H9 (cell line): ENCODE results near the gene FLOT2. TPM values are rescaled to one million over a fixed set of nuclear protein-coding genes. Genes with fewer than 3 reads are reported as not detected.

ENCODE experiments used
- DNase-seq: peaks from one replicate; pipeline ENCODE4 v3.0.0-alpha.2; 2017
- H2AFZ ChIP-seq: one replicate; pipeline ENCODE4 v1.6.1; 2013; ENCODE audit warnings: mild to moderate bottlenecking, low read length, control low read depth, moderate library complexity
- H2AK5ac ChIP-seq: 2 replicates; pipeline ENCODE4 v1.6.1; 2013; ENCODE audit warnings: low read length, control low read depth, mixed read lengths; ENCODE audit not compliant: insufficient read length
- H2BK120ac ChIP-seq: one replicate; pipeline ENCODE4 v1.6.1; 2013; ENCODE audit warnings: low read depth, mild to moderate bottlenecking, low read length, control low read depth, inconsistent platforms; ENCODE audit not compliant: poor library complexity, severe bottlenecking
- H2BK12ac ChIP-seq: 2 replicates; pipeline ENCODE4 v1.6.1; 2013; ENCODE audit warnings: low read length, control low read depth, mixed read lengths, low read depth; ENCODE audit not compliant: insufficient read length
- H2BK15ac ChIP-seq: 2 replicates; pipeline ENCODE4 v1.6.1; 2013; ENCODE audit warnings: low read depth, low read length, control low read depth
- H2BK20ac ChIP-seq: one replicate; pipeline ENCODE4 v1.6.1; 2013; ENCODE audit warnings: low read depth, mild to moderate bottlenecking, low read length, control low read depth, inconsistent platforms; ENCODE audit not compliant: poor library complexity, severe bottlenecking
- H2BK5ac ChIP-seq: 2 replicates; pipeline ENCODE4 v1.6.1; 2013; ENCODE audit warnings: low read length, control low read depth, mixed read lengths; ENCODE audit not compliant: insufficient read length
- H3K14ac ChIP-seq: 2 replicates; pipeline ENCODE4 v1.6.1; 2013; ENCODE audit warnings: low read length, control low read depth; ENCODE audit not compliant: insufficient read depth
- H3K18ac ChIP-seq: 2 replicates; pipeline ENCODE4 v1.6.1; 2013; ENCODE audit warnings: low read depth, mild to moderate bottlenecking, mixed read lengths, low read length, control low read depth; ENCODE audit not compliant: insufficient read length
- H3K23ac ChIP-seq: 2 replicates; pipeline ENCODE4 v1.6.1; 2013; ENCODE audit warnings: low read length, control low read depth, mixed read lengths, low read depth; ENCODE audit not compliant: insufficient read length
- H3K23me2 ChIP-seq: 2 replicates; pipeline ENCODE4 v1.6.1; 2013; ENCODE audit warnings: low read depth, mild to moderate bottlenecking, mixed read lengths, low read length, control low read depth; ENCODE audit not compliant: insufficient read length, poor library complexity, severe bottlenecking
- H3K27ac ChIP-seq: 2 replicates; pipeline ENCODE4 v1.5.1; 2013; ENCODE audit warnings: low read length, control low read depth, mixed read lengths, low read depth; ENCODE audit not compliant: insufficient read length
- H3K27me3 ChIP-seq: 2 replicates; pipeline ENCODE4 v1.6.1; 2013; ENCODE audit warnings: low read length, control low read depth, inconsistent platforms; ENCODE audit not compliant: insufficient read depth
- H3K4ac ChIP-seq: 2 replicates; pipeline ENCODE4 v1.6.1; 2013; ENCODE audit warnings: low read depth, mild to moderate bottlenecking, control low read depth, inconsistent platforms, low read length, moderate library complexity
- H3K4me1 ChIP-seq: 2 replicates; pipeline ENCODE4 v1.6.1; 2013; ENCODE audit warnings: low read length, control low read depth, inconsistent platforms; ENCODE audit not compliant: insufficient read depth
- H3K4me2 ChIP-seq: 2 replicates; pipeline ENCODE4 v1.6.1; 2013; ENCODE audit warnings: low read length, control low read depth, mixed read lengths; ENCODE audit not compliant: insufficient read length, insufficient read depth
- H3K56ac ChIP-seq: 2 replicates; pipeline ENCODE4 v1.6.1; 2013; ENCODE audit warnings: low read depth, mild to moderate bottlenecking, mixed read lengths, low read length, control low read depth; ENCODE audit not compliant: insufficient read length
- H3K79me1 ChIP-seq: 2 replicates; pipeline ENCODE4 v1.6.1; 2013; ENCODE audit warnings: low read depth, mild to moderate bottlenecking, moderate library complexity, low read length, control low read depth, inconsistent platforms; ENCODE audit not compliant: insufficient read depth, poor library complexity, severe bottlenecking
- H3K79me2 ChIP-seq: 2 replicates; pipeline ENCODE4 v1.6.1; 2013; ENCODE audit warnings: low read length, control low read depth, inconsistent platforms; ENCODE audit not compliant: insufficient read depth
- H3K9ac ChIP-seq: 2 replicates; pipeline ENCODE4 v1.6.1; 2013; ENCODE audit warnings: low read length, control low read depth, mixed read lengths; ENCODE audit not compliant: insufficient read length; ENCODE audit errors: extremely low read depth
- H3K9me3 ChIP-seq: one replicate; pipeline ENCODE4 v1.6.1; 2013; ENCODE audit warnings: low read depth, low read length, inconsistent platforms; ENCODE audit not compliant: control insufficient read depth
- H3T11ph ChIP-seq: one replicate; pipeline ENCODE4 v1.6.1; 2013; ENCODE audit warnings: mild to moderate bottlenecking, low read length, control low read depth, inconsistent platforms
- H4K20me1 ChIP-seq: one replicate; pipeline ENCODE4 v1.6.1; 2013; ENCODE audit not compliant: control insufficient read depth, insufficient read length, insufficient read depth
- H4K5ac ChIP-seq: 2 replicates; pipeline ENCODE4 v1.6.1; 2013; ENCODE audit warnings: low read depth, mild to moderate bottlenecking, mixed read lengths, low read length, control low read depth; ENCODE audit not compliant: insufficient read length
- H4K8ac ChIP-seq: replicated peaks from 2 replicates; pipeline ENCODE4 v1.6.1; 2013; ENCODE audit warnings: low read length, control low read depth, mixed read lengths, low read depth; ENCODE audit not compliant: insufficient read length
- H4K91ac ChIP-seq: 2 replicates; pipeline ENCODE4 v1.6.1; 2013; ENCODE audit warnings: low read depth, mild to moderate bottlenecking, moderate library complexity, mixed read lengths, low read length, control low read depth; ENCODE audit not compliant: insufficient read length
- H3K27ac Mint-ChIP-seq, 3 experiments: 2 replicates in 2 of 3; 3 replicates in 1 of 3; pipeline ENCODE4 v1.8.0; 2020 to 2021; ENCODE audit warnings: mixed read lengths in 3 of 3, mild to moderate bottlenecking in 1 of 3, moderate library complexity in 1 of 3
- H3K27me3 Mint-ChIP-seq: 2 replicates; pipeline ENCODE4 v1.8.0; 2021; ENCODE audit warnings: low read depth, mild to moderate bottlenecking, moderate library complexity, mixed read lengths
- H3K36me3 Mint-ChIP-seq, 3 experiments: 2 replicates in 2 of 3; 3 replicates in 1 of 3; pipeline ENCODE4 v1.8.0; 2020 to 2021; ENCODE audit warnings: low read depth in 3 of 3, mixed read lengths in 3 of 3; ENCODE audit not compliant: insufficient read depth in 1 of 3
- H3K4me1 Mint-ChIP-seq, 2 experiments: 2 replicates each; pipeline ENCODE4 v1.8.0; 2020; ENCODE audit warnings: mixed read lengths in 2 of 2
- H3K4me3 Mint-ChIP-seq, 2 experiments: 2 replicates in 1 of 2; 3 replicates in 1 of 2; pipeline ENCODE4 v1.8.0; 2020 to 2021; ENCODE audit warnings: mild to moderate bottlenecking in 2 of 2, mixed read lengths in 2 of 2, moderate library complexity in 1 of 2
- H3K9me3 Mint-ChIP-seq, 2 experiments: 2 replicates in 1 of 2; 3 replicates in 1 of 2; pipeline ENCODE4 v1.8.0; 2020; ENCODE audit warnings: mild to moderate bottlenecking in 2 of 2, mixed read lengths in 2 of 2, moderate library complexity in 1 of 2
- WGBS: extraction: QIAGEN DNeasy Blood & Tissue Kit; methylation state at CpG from one replicate; pipeline ENCODE4 v1.1.7; 2013; ENCODE audit warnings: missing lambda C conversion rate, low lambda C conversion rate, mixed read lengths; ENCODE audit not compliant: insufficient read length; ENCODE audit errors: extremely low coverage; 5-methylcytosine and 5-hydroxymethylcytosine counted together
- total RNA-seq: library from RNA; stranded (reverse); gene quantifications from 2 replicates; pipeline ENCODE4 v1.2.1, GENCODE V29; 2021
- TF ChIP-seq, protein P1 (sequence below): fragments of 200-600 bp; sonication (generic); conservative IDR thresholded peaks from 3 replicates; pipeline ENCODE4 v1.8.0; 2021; ENCODE audit warnings: antibody characterized with exemption, mild to moderate bottlenecking

The FLOT2 gene
- total RNA-seq, 1 experiment from 2014 or later, result 173 TPM

DNA sequence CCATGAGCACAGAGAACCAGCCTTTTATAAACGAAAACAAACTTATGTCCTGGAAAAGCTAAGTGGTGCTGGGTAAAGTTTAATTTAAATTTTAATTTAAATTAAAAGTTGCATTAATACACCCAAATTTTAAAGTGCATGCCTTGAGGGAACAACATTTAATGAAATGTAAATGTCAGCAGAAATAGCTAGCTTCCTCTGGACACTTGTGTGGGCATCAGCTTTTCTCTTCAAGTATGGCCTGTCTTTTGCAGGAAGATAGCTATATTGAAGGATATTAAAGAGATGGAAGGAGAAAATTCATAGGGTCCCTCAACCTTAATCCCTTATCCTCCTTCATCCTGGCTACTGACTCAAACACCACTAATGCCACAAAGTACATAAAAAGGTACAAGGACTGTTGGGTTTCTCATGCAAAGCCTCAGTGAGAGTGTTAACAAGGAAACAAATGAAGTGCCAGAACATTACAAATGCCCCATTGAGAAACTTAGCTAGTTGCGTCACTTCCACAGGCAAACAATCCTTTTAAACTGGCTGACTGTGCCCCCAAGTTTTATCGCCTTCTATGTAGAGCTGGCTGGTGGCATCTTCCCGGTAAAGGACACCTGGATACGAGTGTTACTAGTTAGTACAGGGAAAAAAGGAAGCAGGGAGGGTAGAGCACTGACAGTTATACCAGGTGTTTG, 39.7 kb upstream of the FLOT2 start:
- peak overlapping the region; percentile 15 to 95 (median 40); a peak in 3 of 7 replicates for H3K27ac Mint-ChIP-seq
- WGBS, result no CpG with 5 or more reads among the region's 5 CpGs

More for the DNA sequence above, 39.7 kb upstream of the FLOT2 start:
- H3T11ph ChIP-seq, result no peak overlapping the region
- no peak overlapping the region for H4K91ac ChIP-seq
- no peak overlapping the region for H3K4me2 ChIP-seq
- H4K5ac ChIP-seq, result no peak overlapping the region
- H2AFZ ChIP-seq, result no peak overlapping the region
- H3K4ac ChIP-seq, result no peak overlapping the region
- H3K27ac ChIP-seq, result no peak overlapping the region
- no peak overlapping the region for H3K14ac ChIP-seq
- H4K8ac ChIP-seq, result no peak overlapping the region
- peaks cover 21% of the 10 kb centered on the region for H3K79me1 ChIP-seq
- TF ChIP-seq, protein P1, sequence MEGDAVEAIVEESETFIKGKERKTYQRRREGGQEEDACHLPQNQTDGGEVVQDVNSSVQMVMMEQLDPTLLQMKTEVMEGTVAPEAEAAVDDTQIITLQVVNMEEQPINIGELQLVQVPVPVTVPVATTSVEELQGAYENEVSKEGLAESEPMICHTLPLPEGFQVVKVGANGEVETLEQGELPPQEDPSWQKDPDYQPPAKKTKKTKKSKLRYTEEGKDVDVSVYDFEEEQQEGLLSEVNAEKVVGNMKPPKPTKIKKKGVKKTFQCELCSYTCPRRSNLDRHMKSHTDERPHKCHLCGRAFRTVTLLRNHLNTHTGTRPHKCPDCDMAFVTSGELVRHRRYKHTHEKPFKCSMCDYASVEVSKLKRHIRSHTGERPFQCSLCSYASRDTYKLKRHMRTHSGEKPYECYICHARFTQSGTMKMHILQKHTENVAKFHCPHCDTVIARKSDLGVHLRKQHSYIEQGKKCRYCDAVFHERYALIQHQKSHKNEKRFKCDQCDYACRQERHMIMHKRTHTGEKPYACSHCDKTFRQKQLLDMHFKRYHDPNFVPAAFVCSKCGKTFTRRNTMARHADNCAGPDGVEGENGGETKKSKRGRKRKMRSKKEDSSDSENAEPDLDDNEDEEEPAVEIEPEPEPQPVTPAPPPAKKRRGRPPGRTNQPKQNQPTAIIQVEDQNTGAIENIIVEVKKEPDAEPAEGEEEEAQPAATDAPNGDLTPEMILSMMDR, result no peak
- no peak for DNase-seq
- H3K9ac ChIP-seq, result no peak overlapping the region
- H3K4me1 ChIP-seq, result peaks cover 9% of the 10 kb centered on the region; the same call in 1 of the 2 replicates
- no peak overlapping the region for H2AK5ac ChIP-seq
- H2BK120ac ChIP-seq, result no peak overlapping the region
- Mint-ChIP-seq H3K4me1 (peaks cover 46 to 48% of the 10 kb centered on the region in 2 experiments), H3K9me3 (no peaks in the 10 kb centered on the region), H3K27me3 (no peaks in the 10 kb centered on the region), H3K36me3 (peaks cover 3 to 25% (median 22%) of the 10 kb centered on the region in 3 experiments; a peak in 6 of 7 replicates), H3K4me3 (no peak overlapping the region)
- H3K23me2 ChIP-seq, result no peaks in the 10 kb centered on the region
- no peak overlapping the region for H3K23ac ChIP-seq
- H3K56ac ChIP-seq, result no peak overlapping the region
- no peaks in the 10 kb centered on the region for H3K27me3 ChIP-seq
- no peak overlapping the region for H2BK12ac ChIP-seq
- H2BK5ac ChIP-seq, result no peak overlapping the region
- H3K18ac ChIP-seq, result no peak overlapping the region
- H4K20me1 ChIP-seq, result no peaks in the 10 kb centered on the region
- no peaks in the 10 kb centered on the region for H3K9me3 ChIP-seq
- H2BK20ac ChIP-seq, result no peak overlapping the region
- peaks cover 49% of the 10 kb centered on the region; the same call in 1 of the 2 replicates for H3K79me2 ChIP-seq
- H2BK15ac ChIP-seq, result no peak overlapping the region
